Neural cell (in vitro differentiated cells): ENCODE results near the gene DNMT3A. TPM values are rescaled to one million over a fixed set of nuclear protein-coding genes. Genes with fewer than 3 reads are reported as not detected.

ENCODE experiments used
- H2AFZ ChIP-seq: fragments of 200-600, 300-800 bp; sonication (generic), shearing (Covaris generic); 2 replicates; pipeline ENCODE4 v1.6.0; 2014; ENCODE audit warnings: low read depth, mild to moderate bottlenecking, antibody characterized with exemption, low read length, moderate library complexity
- H3F3A ChIP-seq: fragments of 200-600 bp; shearing (Covaris generic); 2 replicates; pipeline ENCODE4 v1.6.1; 2016; ENCODE audit warnings: mild to moderate bottlenecking, moderate library complexity, mixed read lengths, antibody characterized with exemption, low read length; ENCODE audit not compliant: insufficient read depth, poor library complexity, severe bottlenecking
- H3K27ac ChIP-seq: fragments of 200-600, 300-800 bp; sonication (generic), shearing (Covaris generic); 2 replicates; pipeline ENCODE4 v1.5.1; 2014; ENCODE audit warnings: mild to moderate bottlenecking, low read length, moderate library complexity
- H3K27me3 ChIP-seq: fragments of 300-800, 200-600 bp; sonication (generic), shearing (Covaris generic); 2 replicates; pipeline ENCODE4 v1.6.0; 2014; ENCODE audit warnings: mild to moderate bottlenecking, low read depth, low read length, moderate library complexity; ENCODE audit not compliant: insufficient read depth
- H3K36me3 ChIP-seq: fragments of 300-800, 200-600 bp; sonication (generic), shearing (Covaris generic); 2 replicates; pipeline ENCODE4 v1.5.1; 2014; ENCODE audit warnings: mild to moderate bottlenecking, antibody characterized with exemption, low read length, moderate library complexity; ENCODE audit not compliant: insufficient read depth
- H3K4me2 ChIP-seq: fragments of 300-800, 200-600 bp; sonication (generic), shearing (Covaris generic); 2 replicates; pipeline ENCODE4 v1.6.0; 2014; ENCODE audit warnings: mild to moderate bottlenecking, low read length
- H3K4me3 ChIP-seq: fragments of 300-800, 200-600 bp; sonication (generic), shearing (Covaris generic); 2 replicates; pipeline ENCODE4 v1.5.1; 2014; ENCODE audit warnings: mild to moderate bottlenecking, low read length, moderate library complexity
- H3K79me2 ChIP-seq: fragments of 200-600 bp; shearing (Covaris generic); replicated peaks from 2 replicates; pipeline ENCODE4 v1.6.0; 2014; ENCODE audit warnings: mild to moderate bottlenecking, low read length, moderate library complexity; ENCODE audit not compliant: insufficient read depth
- H3K9ac ChIP-seq: fragments of 300-800, 200-600 bp; sonication (generic), shearing (Covaris generic); 2 replicates; pipeline ENCODE4 v1.6.1; 2016; ENCODE audit warnings: mild to moderate bottlenecking, low read length, mixed read lengths
- H3K9me2 ChIP-seq: fragments of 200-600 bp; shearing (Covaris generic); 2 replicates; pipeline ENCODE4 v1.6.1; 2016; ENCODE audit warnings: mild to moderate bottlenecking, low read length, mixed read lengths; ENCODE audit not compliant: insufficient read depth
- H3K9me3 ChIP-seq: fragments of 200-600, 300-800 bp; sonication (generic), shearing (Covaris generic); 2 replicates; pipeline ENCODE4 v1.6.1; 2016; ENCODE audit warnings: mild to moderate bottlenecking, mixed run types, low read length, moderate library complexity, mixed read lengths
- H4K20me1 ChIP-seq: fragments of 200-600 bp; shearing (Covaris generic); 2 replicates; pipeline ENCODE4 v1.6.1; 2016; ENCODE audit warnings: mild to moderate bottlenecking, mixed run types; ENCODE audit not compliant: insufficient read depth
- EP300 ChIP-seq: fragments of 450-650 bp; conservative IDR thresholded peaks from 2 replicates; pipeline ENCODE4 v1.6.1; 2014; ENCODE audit warnings: antibody characterized with exemption, mild to moderate bottlenecking, moderate library complexity; ENCODE audit not compliant: poor library complexity, severe bottlenecking
- EZH2 ChIP-seq: fragments of 200-600, 300-800 bp; shearing (Covaris generic), sonication (generic); IDR thresholded peaks from 2 replicates; pipeline ENCODE4 v1.6.1; 2014; ENCODE audit warnings: antibody characterized with exemption, low read length, borderline replicate concordance, mild to moderate bottlenecking; ENCODE audit not compliant: insufficient read depth, poor library complexity, severe bottlenecking
- MXI1 ChIP-seq: fragments of 450-650 bp; conservative IDR thresholded peaks from 2 replicates; pipeline ENCODE4 v1.6.1; 2014; ENCODE audit warnings: antibody characterized with exemption, mild to moderate bottlenecking; ENCODE audit not compliant: poor library complexity, severe bottlenecking
- POLR2AphosphoS5 ChIP-seq: IDR thresholded peaks from 2 replicates; pipeline ENCODE4 v1.6.1; 2012
- RAD21 ChIP-seq: fragments of 450-650 bp; conservative IDR thresholded peaks from 2 replicates; pipeline ENCODE4 v1.6.1; 2014; ENCODE audit warnings: antibody characterized with exemption, mild to moderate bottlenecking, moderate library complexity
- REST ChIP-seq: IDR thresholded peaks from 2 replicates; pipeline ENCODE4 v1.6.1; 2012; ENCODE audit warnings: borderline replicate concordance
- SMC3 ChIP-seq: fragments of 450-650 bp; conservative IDR thresholded peaks from 2 replicates; pipeline ENCODE4 v1.6.1; 2014; ENCODE audit warnings: antibody characterized with exemption, mild to moderate bottlenecking, moderate library complexity; ENCODE audit not compliant: poor library complexity
- TAF1 ChIP-seq: IDR thresholded peaks from 2 replicates; pipeline ENCODE4 v1.6.1; 2012; ENCODE audit warnings: low read depth
- polyA plus RNA-seq: library from polyadenylated mRNA; depleted of rRNA; stranded (reverse); fragments of >200 nt; gene quantifications from 2 replicates; pipeline ENCODE4 v1.2.3, GENCODE V29; 2014
- TF ChIP-seq, protein P1 (sequence below): fragments of 450-650 bp; IDR thresholded peaks from 2 replicates; pipeline ENCODE4 v1.5.1; 2014; ENCODE audit warnings: antibody characterized with exemption, mild to moderate bottlenecking, moderate library complexity; ENCODE audit not compliant: poor library complexity, severe bottlenecking

Gene DNMT3A
- polyA plus RNA-seq, 1 donor from 2014 or later: 33.0 TPM

- no peaks in the 10 kb centered on the region for H3F3A ChIP-seq
- H3K9me2 ChIP-seq: no peaks in the 10 kb centered on the region
- H3K9ac ChIP-seq: peak overlapping the region; percentile 82
- no peak for TF ChIP-seq REST
- TF ChIP-seq SMC3: no peak
- TF ChIP-seq EZH2: no peak
- peak overlapping the region; percentile 73 for H3K4me3 ChIP-seq
- H4K20me1 ChIP-seq: peaks cover 3% of the 10 kb centered on the region
- no peaks in the 10 kb centered on the region for H3K36me3 ChIP-seq
- H3K79me2 ChIP-seq: peaks cover 3% of the 10 kb centered on the region
- H3K27ac ChIP-seq: no peak overlapping the region
- no peaks in the 10 kb centered on the region for H3K27me3 ChIP-seq
- no peaks in the 10 kb centered on the region for H3K9me3 ChIP-seq
- H2AFZ ChIP-seq: no peak overlapping the region
- no peak overlapping the region for H3K4me2 ChIP-seq
Observed at GRCh38 chr2:25343187-25343825, 1.6 kb upstream of the DNMT3A start.

DNA sequence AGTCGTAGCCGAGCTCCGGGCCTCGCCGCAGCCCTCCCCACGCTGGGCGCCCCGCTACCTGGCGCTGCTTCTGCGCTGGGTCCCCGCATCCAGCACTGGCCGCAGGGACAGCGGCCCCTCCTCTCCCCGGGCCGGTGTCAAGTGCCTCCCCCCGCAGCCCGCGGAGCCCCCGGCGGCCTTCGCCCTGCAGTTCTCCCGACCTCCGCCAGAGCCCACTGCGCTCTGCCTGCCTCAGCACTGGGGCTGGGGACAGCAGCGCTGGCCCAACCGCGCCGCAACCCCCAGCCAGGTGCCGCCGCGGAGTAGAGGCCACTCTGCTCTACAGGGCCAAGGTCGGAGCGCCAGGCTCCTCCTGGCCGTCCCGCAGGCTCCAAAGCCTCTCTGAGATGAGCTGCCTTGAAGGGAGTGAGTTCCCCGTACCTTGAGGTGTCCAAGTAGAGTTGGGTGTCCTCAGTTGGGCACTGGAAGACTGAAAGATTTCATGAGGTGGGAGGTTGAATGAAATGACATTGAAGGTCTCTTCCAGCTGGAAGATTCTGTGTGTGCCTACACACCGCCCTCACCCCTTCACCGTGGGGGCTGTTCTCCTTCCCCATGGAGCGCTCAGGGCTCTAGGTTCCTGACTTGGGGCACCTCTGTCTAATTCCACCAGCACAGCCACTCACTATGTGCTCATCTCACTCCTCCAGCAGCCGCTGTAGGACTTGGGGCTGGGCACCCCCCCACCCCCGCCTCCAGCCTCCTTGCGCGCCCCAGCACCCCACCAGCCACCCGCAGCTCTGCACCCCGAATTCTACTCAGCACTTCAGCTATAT lies 854 bp upstream of the DNMT3A start:
- Histone ChIP-seq H3K9me2 (no peaks in the 10 kb centered on the region), H3F3A (no peaks in the 10 kb centered on the region), H3K9ac (peak overlapping the region; percentile 82), H3K4me2 (no peak overlapping the region), H3K27me3 (no peaks in the 10 kb centered on the region), H3K4me3 (peak overlapping the region; percentile 73), H4K20me1 (peaks cover 3% of the 10 kb centered on the region), H3K27ac (peak overlapping the region; percentile 40), H2AFZ (no peak overlapping the region), H3K9me3 (no peaks in the 10 kb centered on the region), H3K36me3 (no peaks in the 10 kb centered on the region), H3K79me2 (peaks cover 3% of the 10 kb centered on the region)
- TF ChIP-seq, protein P1, sequence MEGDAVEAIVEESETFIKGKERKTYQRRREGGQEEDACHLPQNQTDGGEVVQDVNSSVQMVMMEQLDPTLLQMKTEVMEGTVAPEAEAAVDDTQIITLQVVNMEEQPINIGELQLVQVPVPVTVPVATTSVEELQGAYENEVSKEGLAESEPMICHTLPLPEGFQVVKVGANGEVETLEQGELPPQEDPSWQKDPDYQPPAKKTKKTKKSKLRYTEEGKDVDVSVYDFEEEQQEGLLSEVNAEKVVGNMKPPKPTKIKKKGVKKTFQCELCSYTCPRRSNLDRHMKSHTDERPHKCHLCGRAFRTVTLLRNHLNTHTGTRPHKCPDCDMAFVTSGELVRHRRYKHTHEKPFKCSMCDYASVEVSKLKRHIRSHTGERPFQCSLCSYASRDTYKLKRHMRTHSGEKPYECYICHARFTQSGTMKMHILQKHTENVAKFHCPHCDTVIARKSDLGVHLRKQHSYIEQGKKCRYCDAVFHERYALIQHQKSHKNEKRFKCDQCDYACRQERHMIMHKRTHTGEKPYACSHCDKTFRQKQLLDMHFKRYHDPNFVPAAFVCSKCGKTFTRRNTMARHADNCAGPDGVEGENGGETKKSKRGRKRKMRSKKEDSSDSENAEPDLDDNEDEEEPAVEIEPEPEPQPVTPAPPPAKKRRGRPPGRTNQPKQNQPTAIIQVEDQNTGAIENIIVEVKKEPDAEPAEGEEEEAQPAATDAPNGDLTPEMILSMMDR: peak; percentile 97
- TF ChIP-seq TAF1: peak; percentile 48
- TF ChIP-seq EP300: peak; percentile 15
- no peak for TF ChIP-seq EZH2
- TF ChIP-seq RAD21: peak; percentile 84
- TF ChIP-seq SMC3: peak; percentile 77
- TF ChIP-seq POLR2AphosphoS5: no peak
- TF ChIP-seq REST: peak; percentile 50
- TF ChIP-seq MXI1: peak; percentile 49
